ENCODE measurements around the gene KRTAP21-2.

DNA sequence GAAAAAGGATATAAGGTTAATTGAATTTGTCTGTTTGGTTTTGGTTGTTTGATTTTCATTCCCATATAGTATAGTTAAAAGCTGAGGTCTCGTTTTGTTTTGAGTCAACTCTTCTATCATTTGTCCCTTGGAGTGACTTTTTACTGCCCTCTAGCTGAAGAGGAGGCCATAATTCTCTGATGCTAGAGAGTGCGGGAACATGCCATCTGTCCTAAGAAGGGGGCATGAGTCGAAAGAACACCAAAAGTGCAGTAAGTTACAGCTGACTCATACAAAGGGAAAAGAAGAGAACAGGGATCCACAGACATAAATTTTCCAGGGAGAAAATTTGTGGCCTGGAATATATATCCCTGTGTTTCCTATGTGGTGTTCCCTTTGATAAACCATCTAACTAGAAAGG lies 32.6 kb downstream of the KRTAP21-2 start:
- TF ChIP-seq POLR2A (IDR thresholded peaks at IDR 0.05), result no peak
- TF ChIP-seq, protein P1, sequence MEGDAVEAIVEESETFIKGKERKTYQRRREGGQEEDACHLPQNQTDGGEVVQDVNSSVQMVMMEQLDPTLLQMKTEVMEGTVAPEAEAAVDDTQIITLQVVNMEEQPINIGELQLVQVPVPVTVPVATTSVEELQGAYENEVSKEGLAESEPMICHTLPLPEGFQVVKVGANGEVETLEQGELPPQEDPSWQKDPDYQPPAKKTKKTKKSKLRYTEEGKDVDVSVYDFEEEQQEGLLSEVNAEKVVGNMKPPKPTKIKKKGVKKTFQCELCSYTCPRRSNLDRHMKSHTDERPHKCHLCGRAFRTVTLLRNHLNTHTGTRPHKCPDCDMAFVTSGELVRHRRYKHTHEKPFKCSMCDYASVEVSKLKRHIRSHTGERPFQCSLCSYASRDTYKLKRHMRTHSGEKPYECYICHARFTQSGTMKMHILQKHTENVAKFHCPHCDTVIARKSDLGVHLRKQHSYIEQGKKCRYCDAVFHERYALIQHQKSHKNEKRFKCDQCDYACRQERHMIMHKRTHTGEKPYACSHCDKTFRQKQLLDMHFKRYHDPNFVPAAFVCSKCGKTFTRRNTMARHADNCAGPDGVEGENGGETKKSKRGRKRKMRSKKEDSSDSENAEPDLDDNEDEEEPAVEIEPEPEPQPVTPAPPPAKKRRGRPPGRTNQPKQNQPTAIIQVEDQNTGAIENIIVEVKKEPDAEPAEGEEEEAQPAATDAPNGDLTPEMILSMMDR (IDR thresholded peaks at IDR 0.05), result no peak

All from heart left ventricle (tissue), 13 donors.